ENCODE results near the gene GIMAP6. TPM values are rescaled to one million over a fixed set of nuclear protein-coding genes. Genes with fewer than 3 reads are reported as not detected.
"Not testable (repeated sequence)": the region's sequence is repeated elsewhere in the genome, so short reads cannot be mapped to it uniquely, and the experiment has no call there.

GIMAP6 gene
- total RNA-seq, 1 experiment from 2014 or later = not detected

GRCh38 chr7:150585199-150585598, 47.0 kb downstream of the GIMAP6 start:
- BruUV-seq (replicated peaks) = no TSS peak
- CTCF ChIA-PET = no interaction called here
- no peak overlapping the region for H3K27ac Mint-ChIP-seq (ENCODE audit: unreplicated experiment)
- H3K27me3 Mint-ChIP-seq (ENCODE audit: unreplicated experiment) = peaks cover 8% of the 10 kb centered on the region
- no peak for DNase-seq
- H3K36me3 Mint-ChIP-seq (ENCODE audit: insufficient read depth, unreplicated experiment) = peaks cover 5% of the 10 kb centered on the region
- H3K4me3 Mint-ChIP-seq (ENCODE audit: low read depth, unreplicated experiment) = no peak overlapping the region
- H3K4me1 Mint-ChIP-seq (ENCODE audit: low read depth, unreplicated experiment) = peaks cover 18% of the 10 kb centered on the region
- intact Hi-C loops (cut with micrococcal nuclease; ENCODE audit: unreplicated experiment) = no loop called here
- no peak for TF ChIP-seq CTCF (IDR thresholded peaks at IDR 0.05; ENCODE audit: unreplicated experiment)
- peaks cover 3% of the 10 kb centered on the region for H3K9me3 Mint-ChIP-seq (ENCODE audit: low read depth, unreplicated experiment)

GRCh38 chr7:150580638-150581394, 51.4 kb downstream of the GIMAP6 start:
- DNase-seq = no peak
- BruUV-seq (replicated peaks) = no TSS peak
- intact Hi-C loops (cut with micrococcal nuclease; ENCODE audit: unreplicated experiment) = no loop called here
- TF ChIP-seq CTCF (IDR thresholded peaks at IDR 0.05; ENCODE audit: unreplicated experiment) = no peak
- H3K4me3 Mint-ChIP-seq (ENCODE audit: low read depth, unreplicated experiment) = peak overlapping the region; percentile 39
- peaks cover 8% of the 10 kb centered on the region for H3K4me1 Mint-ChIP-seq (ENCODE audit: low read depth, unreplicated experiment)
- peaks cover 2% of the 10 kb centered on the region for H3K36me3 Mint-ChIP-seq (ENCODE audit: insufficient read depth, unreplicated experiment)
- peaks cover 3% of the 10 kb centered on the region for H3K9me3 Mint-ChIP-seq (ENCODE audit: low read depth, unreplicated experiment)
- H3K27ac Mint-ChIP-seq (ENCODE audit: unreplicated experiment) = no peak overlapping the region
- H3K27me3 Mint-ChIP-seq (ENCODE audit: unreplicated experiment) = no peaks in the 10 kb centered on the region
- CTCF ChIA-PET = interaction anchor here (0.6 to 1.0 kb wide), 2 partner anchors 11 to 1897 kb away, joined by 3 to 4 read pairs; no protein-coding TSS in a partner anchor

GRCh38 chr7:150579979-150580637, 52.1 kb downstream of the GIMAP6 start:
- intact Hi-C loops (cut with micrococcal nuclease; ENCODE audit: unreplicated experiment); H3K27ac Mint-ChIP-seq (ENCODE audit: unreplicated experiment); BruUV-seq (replicated peaks): not testable (repeated sequence)

More at GRCh38 chr7:150579979-150580637, 52.1 kb downstream of the GIMAP6 start:
- H3K36me3 Mint-ChIP-seq (ENCODE audit: insufficient read depth, unreplicated experiment); H3K9me3 Mint-ChIP-seq (ENCODE audit: low read depth, unreplicated experiment); H3K27me3 Mint-ChIP-seq (ENCODE audit: unreplicated experiment); H3K4me1 Mint-ChIP-seq (ENCODE audit: low read depth, unreplicated experiment): not testable (repeated sequence)
- CTCF ChIA-PET = interaction anchor here (0.6 to 1.0 kb wide), 2 partner anchors 10 to 1898 kb away, joined by 3 to 4 read pairs; no protein-coding TSS in a partner anchor
- H3K4me3 Mint-ChIP-seq (ENCODE audit: low read depth, unreplicated experiment) = peak overlapping the region; percentile 39
- peak; percentile 48 for DNase-seq

Other genes with a start within 250 kb of the GIMAP6 start
- not detected in 2 replicates for gene GIMAP8, start 181.8 kb downstream of the GIMAP6 start, total RNA-seq (2022)
- not detected in 2 replicates for gene GIMAP7, start 117.5 kb downstream of the GIMAP6 start, total RNA-seq (2022)
- not detected in 2 replicates for gene GIMAP4, start 65.0 kb downstream of the GIMAP6 start, total RNA-seq (2022)
- 3.9 and 4.7 TPM in 2 replicates for gene GIMAP2, start 53.3 kb upstream of the GIMAP6 start, total RNA-seq (2022)
- gene GIMAP1, start 84.2 kb upstream of the GIMAP6 start, total RNA-seq (2022) = not detected in 2 replicates
- not detected in 2 replicates for gene GIMAP5, start 105.0 kb upstream of the GIMAP6 start, total RNA-seq (2022)
- gene TMEM176B, start 168.0 kb upstream of the GIMAP6 start, total RNA-seq (2022) = 3.1 and 7.3 TPM in 2 replicates
- 1.5 and 6.1 TPM in 2 replicates for gene TMEM176A, start 168.4 kb upstream of the GIMAP6 start, total RNA-seq (2022)
- 1.2 and 1.8 TPM in 2 replicates for gene AOC1, start 220.1 kb upstream of the GIMAP6 start, total RNA-seq (2022)

Data from Calu3 (cell line).